Measurements from ENCODE around the gene LAMC3. TPM values are rescaled to one million over a fixed set of nuclear protein-coding genes. Genes with fewer than 3 reads are reported as not detected.

The LAMC3 gene
- total and polyA plus RNA-seq, 2 experiments from 2014 or later = 29.5 to 43.4 TPM

- Histone ChIP-seq H4K20me1 (ENCODE audit: insufficient read depth, poor library complexity, severe bottlenecking) (no peaks in the 10 kb centered on the region), H3K27me3 (peaks cover 7% of the 10 kb centered on the region), H2AFZ (no peak overlapping the region), H3K4me2 (no peak overlapping the region), H3K27ac (peak overlapping the region; percentile 86), H3K79me2 (no peaks in the 10 kb centered on the region), H3K9me2 (replicated peaks; ENCODE audit: insufficient read depth) (no peaks in the 10 kb centered on the region), H3K4me3 (no peak overlapping the region), H3K36me3 (replicated peaks; ENCODE audit: insufficient read depth, low read depth) (no peaks in the 10 kb centered on the region), H3K4me1 (ENCODE audit: insufficient read depth) (peaks cover 7% of the 10 kb centered on the region), H3K9me3 (ENCODE audit: low read depth) (no peaks in the 10 kb centered on the region)
- WGBS (ENCODE audit: low lambda C conversion rate, missing lambda C conversion rate) = 75% methylated on average over 2 of the region's 2 CpGs
- TF ChIP-seq EZH2phosphoT487 (IDR thresholded peaks at IDR 0.05; ENCODE audit: low read depth, severe bottlenecking, unreplicated experiment) = no peak
- no peak for TF ChIP-seq EZH2 (IDR thresholded peaks at IDR 0.05; ENCODE audit: borderline replicate concordance)
- TF ChIP-seq CTCF (IDR thresholded peaks at IDR 0.05; ENCODE audit: poor library complexity) = no peak
- DNase-seq (ENCODE audit: low spot score) = peak; percentile 36
Observed at GRCh38 chr9:131020388-131020787, 11.4 kb downstream of the LAMC3 start.

GRCh38 chr9:131020862-131021261, 11.9 kb downstream of the LAMC3 start:
- TF ChIP-seq EZH2phosphoT487 (IDR thresholded peaks at IDR 0.05; ENCODE audit: low read depth, severe bottlenecking, unreplicated experiment) (no peak), CTCF (IDR thresholded peaks at IDR 0.05; ENCODE audit: poor library complexity) (no peak), EZH2 (IDR thresholded peaks at IDR 0.05; ENCODE audit: borderline replicate concordance) (no peak)
- Histone ChIP-seq H3K4me2 (no peak overlapping the region), H2AFZ (no peak overlapping the region), H4K20me1 (ENCODE audit: insufficient read depth, poor library complexity, severe bottlenecking) (no peaks in the 10 kb centered on the region), H3K27me3 (peaks cover 7% of the 10 kb centered on the region), H3K4me1 (ENCODE audit: insufficient read depth) (peaks cover 7% of the 10 kb centered on the region), H3K79me2 (no peaks in the 10 kb centered on the region), H3K36me3 (replicated peaks; ENCODE audit: insufficient read depth, low read depth) (no peaks in the 10 kb centered on the region), H3K27ac (peak overlapping the region; percentile 86), H3K9me2 (replicated peaks; ENCODE audit: insufficient read depth) (no peaks in the 10 kb centered on the region), H3K9me3 (ENCODE audit: low read depth) (no peaks in the 10 kb centered on the region), H3K4me3 (no peak overlapping the region)
- WGBS (ENCODE audit: low lambda C conversion rate, missing lambda C conversion rate) = 81% methylated on average over 7 of the region's 7 CpGs
- no peak for DNase-seq (ENCODE audit: low spot score)

- no peak for DNase-seq (ENCODE audit: low spot score)
- TF ChIP-seq EZH2phosphoT487 (IDR thresholded peaks at IDR 0.05; ENCODE audit: low read depth, severe bottlenecking, unreplicated experiment) (no peak), CTCF (IDR thresholded peaks at IDR 0.05; ENCODE audit: poor library complexity) (no peak)
Observed at GRCh38 chr9:131021785-131022184, 12.8 kb downstream of the LAMC3 start.

More at GRCh38 chr9:131021785-131022184, 12.8 kb downstream of the LAMC3 start:
- Histone ChIP-seq H3K9me2 (replicated peaks; ENCODE audit: insufficient read depth) (no peaks in the 10 kb centered on the region), H3K4me2 (no peak overlapping the region), H3K27me3 (peaks cover 3% of the 10 kb centered on the region), H3K4me3 (no peak overlapping the region), H2AFZ (no peak overlapping the region), H3K27ac (peak overlapping the region; percentile 86), H3K4me1 (ENCODE audit: insufficient read depth) (peaks cover 2% of the 10 kb centered on the region), H4K20me1 (ENCODE audit: insufficient read depth, poor library complexity, severe bottlenecking) (no peaks in the 10 kb centered on the region), H3K36me3 (replicated peaks; ENCODE audit: insufficient read depth, low read depth) (no peaks in the 10 kb centered on the region), H3K9me3 (ENCODE audit: low read depth) (no peaks in the 10 kb centered on the region), H3K79me2 (no peaks in the 10 kb centered on the region)
- WGBS (ENCODE audit: low lambda C conversion rate, missing lambda C conversion rate) = 95% methylated on average over 7 of the region's 7 CpGs
